HG02884 (cell line): Measurements from ENCODE around the gene VTI1A.
"Not testable (repeated sequence)": the region's sequence is repeated elsewhere in the genome, so short reads cannot be mapped to it uniquely, and the experiment has no call there.

Experiments
- ATAC-seq: cut with Tn5 transposase; IDR thresholded peaks from one replicate; pipeline ENCODE4 v1.9.1; 2021; ENCODE audit warnings: mild to moderate bottlenecking, moderate library complexity; ENCODE audit not compliant: unreplicated experiment

VTI1A gene

DNA sequence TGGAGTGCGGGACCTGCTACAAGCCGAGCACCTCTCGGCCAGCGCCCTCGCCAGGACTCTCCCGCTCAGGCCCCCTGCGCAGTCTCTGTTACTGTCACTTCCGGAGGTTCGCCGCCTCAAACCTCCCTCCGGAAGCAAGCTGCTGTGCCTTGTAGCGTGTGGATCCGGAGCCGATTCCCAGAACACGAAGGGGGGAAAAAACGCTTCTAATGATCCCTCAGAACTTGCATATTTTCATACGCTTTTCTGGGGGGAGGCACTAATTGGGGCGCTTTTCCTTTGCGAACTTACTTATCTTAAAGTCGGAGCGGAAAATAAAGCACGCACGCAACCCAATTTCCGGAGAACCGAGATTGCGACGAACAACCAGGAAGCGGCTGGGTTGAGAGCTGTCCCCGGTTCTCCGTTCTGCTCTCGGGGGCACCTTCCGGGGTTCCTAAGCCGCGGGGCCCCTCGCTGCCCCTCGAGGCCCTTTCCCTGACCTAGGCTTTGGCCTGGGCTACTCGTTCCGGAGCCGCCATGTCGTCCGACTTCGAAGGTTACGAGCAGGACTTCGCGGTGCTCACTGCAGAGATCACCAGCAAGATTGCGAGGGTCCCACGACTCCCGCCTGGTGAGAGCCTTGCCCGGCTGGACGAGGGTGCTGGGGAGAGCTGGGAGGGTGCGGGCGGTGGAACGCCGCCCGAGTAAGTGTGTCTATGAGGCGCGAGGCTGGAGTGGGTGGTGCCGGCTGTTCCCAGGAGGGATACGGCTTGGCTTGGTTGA lies at the start of gene VTI1A, which contains the start of gene ZDHHC6:
VTI1A (plus strand) TSS at position 361 of the 765 bp plus-strand sequence; CDS start at position 520, 159 bp downstream.
ZDHHC6 (minus strand) TSS at position 60 of the 765 bp plus-strand sequence. CDS start 1,478 bp downstream, outside the sequence.
- ATAC-seq, result peak; percentile 96

GRCh38 chr10:112397592-112397991 lies 49.4 kb upstream of the VTI1A start:
- no peak for ATAC-seq

DNA sequence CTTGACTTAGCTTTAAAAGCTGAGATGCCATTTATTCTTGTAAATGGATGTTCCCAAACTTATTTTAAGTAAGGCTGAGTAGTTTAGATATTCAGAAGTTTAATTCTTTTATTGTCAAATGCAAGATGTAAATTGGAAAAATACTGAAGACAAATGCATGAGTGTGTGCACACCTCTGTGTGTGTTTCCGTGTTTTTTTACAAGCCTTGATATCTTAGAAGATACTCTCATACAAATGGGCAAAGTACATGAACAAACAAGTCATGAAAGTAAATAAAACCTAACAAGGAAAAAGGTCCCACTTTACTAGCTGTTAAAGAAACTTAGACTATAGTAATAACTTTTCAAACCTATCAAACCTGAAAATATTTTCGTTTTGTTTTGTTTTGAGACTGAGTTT lies 44.1 kb upstream of the VTI1A start:
- ATAC-seq, result no peak

- ATAC-seq, result no peak
These were observed 42.4 kb upstream of the VTI1A start for GRCh38 chr10:112404617-112405016.

- ATAC-seq, result not testable (repeated sequence)
These were observed 40.2 kb upstream of the VTI1A start for GRCh38 chr10:112406806-112407205.

DNA sequence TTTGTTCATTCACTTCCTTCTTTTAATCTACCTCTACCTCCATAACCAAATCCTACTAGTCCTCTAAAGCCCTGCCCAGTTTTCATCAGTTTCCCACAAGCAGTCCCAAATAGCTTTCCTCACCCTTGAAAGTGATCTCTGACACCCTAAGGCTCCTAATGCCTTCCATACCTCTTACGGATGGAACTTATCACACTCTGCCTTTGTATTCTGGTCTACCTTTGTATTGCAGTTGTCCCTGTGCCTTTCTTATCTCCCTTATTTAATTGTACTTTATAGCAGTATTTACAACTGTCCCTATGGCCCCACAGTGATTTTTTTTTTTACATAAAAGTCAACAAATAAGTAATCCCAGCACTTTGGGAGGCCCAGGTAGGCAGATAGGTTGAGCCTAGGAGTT lies 39.3 kb upstream of the VTI1A start:
- ATAC-seq, result no peak

GRCh38 chr10:112409299-112409698 lies 37.7 kb upstream of the VTI1A start:
- ATAC-seq, result no peak

- no peak for ATAC-seq
These were observed 37.3 kb upstream of the VTI1A start for GRCh38 chr10:112409755-112410154.

- no peak for ATAC-seq
These were observed 34.3 kb upstream of the VTI1A start for GRCh38 chr10:112412696-112413095.

DNA sequence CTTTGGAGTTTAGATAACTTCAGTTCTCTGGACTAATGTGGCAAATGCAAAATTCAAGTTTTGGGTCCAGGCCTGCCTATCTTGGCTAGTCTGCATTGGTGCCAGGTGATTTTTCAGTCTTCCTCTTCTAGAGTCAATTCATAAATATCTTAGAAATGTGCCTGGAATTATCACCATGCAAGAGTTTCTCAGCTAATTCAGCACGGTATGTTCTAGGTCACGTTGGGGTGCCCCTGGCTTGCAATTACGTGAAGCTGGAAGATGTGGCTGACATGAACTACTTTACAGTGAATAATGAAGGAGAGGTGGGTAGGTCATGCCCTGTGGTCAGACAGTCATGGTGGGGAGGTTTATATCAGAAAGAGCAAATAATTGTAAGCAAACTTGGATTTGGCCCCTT lies 25.3 kb upstream of the VTI1A start:
- no peak for ATAC-seq

- no peak for ATAC-seq
These were observed 22.4 kb upstream of the VTI1A start for GRCh38 chr10:112424651-112425050.

- no peak for ATAC-seq
These were observed 20.9 kb upstream of the VTI1A start for GRCh38 chr10:112426111-112426510.

DNA sequence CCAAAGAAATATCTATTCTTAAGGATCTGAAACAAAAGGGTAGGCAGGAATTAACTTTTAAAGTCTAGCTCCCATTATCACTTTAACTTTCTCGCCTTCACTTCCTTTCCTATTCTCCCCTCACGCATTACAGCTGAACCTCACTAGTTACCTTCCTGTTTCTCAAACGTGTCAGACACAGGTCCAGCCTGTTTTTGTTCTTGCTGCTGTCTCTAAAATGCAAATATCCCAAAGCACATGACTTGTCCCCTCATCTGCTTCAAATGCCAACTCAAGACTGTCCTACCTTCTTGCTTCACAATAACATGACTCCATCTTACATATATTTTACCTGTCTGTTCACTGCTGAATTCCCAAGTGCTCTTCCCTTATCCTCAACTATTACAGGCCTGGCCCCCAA lies 17.9 kb upstream of the VTI1A start:
- peak; percentile 47 for ATAC-seq

- no peak for ATAC-seq
These were observed 17.3 kb upstream of the VTI1A start for GRCh38 chr10:112429654-112430230.

- ATAC-seq, result no peak
These were observed 13.9 kb upstream of the VTI1A start for GRCh38 chr10:112433136-112433535.

- no peak for ATAC-seq
These were observed 11.9 kb upstream of the VTI1A start for GRCh38 chr10:112434988-112435619.

- no peak for ATAC-seq
These were observed 8.7 kb upstream of the VTI1A start for GRCh38 chr10:112438356-112438755.

- ATAC-seq, result no peak
These were observed 5.5 kb upstream of the VTI1A start for GRCh38 chr10:112441520-112441919.

DNA sequence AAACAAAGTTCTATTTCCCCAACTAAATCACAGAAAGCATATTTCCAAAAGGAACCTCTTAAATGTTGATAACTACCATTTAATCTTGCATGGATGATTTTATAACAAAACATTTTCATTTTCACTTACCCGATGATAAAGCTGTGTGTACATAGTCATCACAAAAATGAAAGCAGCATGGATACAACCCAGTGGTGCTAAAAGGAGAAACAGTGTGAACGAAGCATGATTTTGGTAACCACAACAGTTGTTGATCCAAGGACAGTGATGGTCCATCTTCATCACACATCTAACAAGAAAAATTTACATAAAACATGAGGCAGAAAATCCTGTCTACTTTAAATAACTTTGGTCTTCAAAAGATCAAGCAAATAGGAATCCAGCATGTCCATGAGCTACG lies 5.0 kb upstream of the VTI1A start:
- no peak for ATAC-seq

- ATAC-seq, result peak; percentile 35
These were observed 760 bp upstream of the VTI1A start for GRCh38 chr10:112446055-112446854.

DNA sequence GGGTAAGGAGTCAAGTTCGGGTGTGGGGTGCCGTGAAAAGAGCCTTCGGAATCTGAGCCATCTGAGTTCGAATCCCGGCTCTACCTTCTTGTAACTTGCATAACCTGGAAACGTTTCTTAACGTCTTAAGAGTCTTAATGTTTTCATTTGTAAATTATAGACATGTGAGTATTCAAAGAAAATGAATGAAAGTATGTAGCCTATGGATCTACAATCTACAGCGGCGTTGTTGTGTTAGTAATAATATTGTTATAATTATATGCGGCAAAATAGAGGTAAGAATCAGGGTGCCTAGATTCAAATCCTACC lies 559 bp downstream of the VTI1A start:
- no peak for ATAC-seq
